H9 (cell line): ENCODE data around the gene PLCZ1. TPM values are rescaled to one million over a fixed set of nuclear protein-coding genes. Genes with fewer than 3 reads are reported as not detected.

Experiments
- DNase-seq: peaks from one replicate; pipeline ENCODE4 v3.0.0-alpha.2; 2017
- H2AFZ ChIP-seq: one replicate; pipeline ENCODE4 v1.6.1; 2013; ENCODE audit warnings: mild to moderate bottlenecking, low read length, control low read depth, moderate library complexity
- H2AK5ac ChIP-seq: 2 replicates; pipeline ENCODE4 v1.6.1; 2013; ENCODE audit warnings: low read length, control low read depth, mixed read lengths; ENCODE audit not compliant: insufficient read length
- H2BK120ac ChIP-seq: one replicate; pipeline ENCODE4 v1.6.1; 2013; ENCODE audit warnings: low read depth, mild to moderate bottlenecking, low read length, control low read depth, inconsistent platforms; ENCODE audit not compliant: poor library complexity, severe bottlenecking
- H2BK12ac ChIP-seq: 2 replicates; pipeline ENCODE4 v1.6.1; 2013; ENCODE audit warnings: low read length, control low read depth, mixed read lengths, low read depth; ENCODE audit not compliant: insufficient read length
- H2BK15ac ChIP-seq: 2 replicates; pipeline ENCODE4 v1.6.1; 2013; ENCODE audit warnings: low read depth, low read length, control low read depth
- H2BK20ac ChIP-seq: one replicate; pipeline ENCODE4 v1.6.1; 2013; ENCODE audit warnings: low read depth, mild to moderate bottlenecking, low read length, control low read depth, inconsistent platforms; ENCODE audit not compliant: poor library complexity, severe bottlenecking
- H2BK5ac ChIP-seq: 2 replicates; pipeline ENCODE4 v1.6.1; 2013; ENCODE audit warnings: low read length, control low read depth, mixed read lengths; ENCODE audit not compliant: insufficient read length
- H3K14ac ChIP-seq: 2 replicates; pipeline ENCODE4 v1.6.1; 2013; ENCODE audit warnings: low read length, control low read depth; ENCODE audit not compliant: insufficient read depth
- H3K18ac ChIP-seq: 2 replicates; pipeline ENCODE4 v1.6.1; 2013; ENCODE audit warnings: low read depth, mild to moderate bottlenecking, mixed read lengths, low read length, control low read depth; ENCODE audit not compliant: insufficient read length
- H3K23ac ChIP-seq: 2 replicates; pipeline ENCODE4 v1.6.1; 2013; ENCODE audit warnings: low read length, control low read depth, mixed read lengths, low read depth; ENCODE audit not compliant: insufficient read length
- H3K23me2 ChIP-seq: 2 replicates; pipeline ENCODE4 v1.6.1; 2013; ENCODE audit warnings: low read depth, mild to moderate bottlenecking, mixed read lengths, low read length, control low read depth; ENCODE audit not compliant: insufficient read length, poor library complexity, severe bottlenecking
- H3K27ac ChIP-seq: 2 replicates; pipeline ENCODE4 v1.5.1; 2013; ENCODE audit warnings: low read length, control low read depth, mixed read lengths, low read depth; ENCODE audit not compliant: insufficient read length
- H3K27me3 ChIP-seq: 2 replicates; pipeline ENCODE4 v1.6.1; 2013; ENCODE audit warnings: low read length, control low read depth, inconsistent platforms; ENCODE audit not compliant: insufficient read depth
- H3K4ac ChIP-seq: 2 replicates; pipeline ENCODE4 v1.6.1; 2013; ENCODE audit warnings: low read depth, mild to moderate bottlenecking, control low read depth, inconsistent platforms, low read length, moderate library complexity
- H3K4me1 ChIP-seq: 2 replicates; pipeline ENCODE4 v1.6.1; 2013; ENCODE audit warnings: low read length, control low read depth, inconsistent platforms; ENCODE audit not compliant: insufficient read depth
- H3K4me2 ChIP-seq: 2 replicates; pipeline ENCODE4 v1.6.1; 2013; ENCODE audit warnings: low read length, control low read depth, mixed read lengths; ENCODE audit not compliant: insufficient read length, insufficient read depth
- H3K56ac ChIP-seq: 2 replicates; pipeline ENCODE4 v1.6.1; 2013; ENCODE audit warnings: low read depth, mild to moderate bottlenecking, mixed read lengths, low read length, control low read depth; ENCODE audit not compliant: insufficient read length
- H3K79me1 ChIP-seq: 2 replicates; pipeline ENCODE4 v1.6.1; 2013; ENCODE audit warnings: low read depth, mild to moderate bottlenecking, moderate library complexity, low read length, control low read depth, inconsistent platforms; ENCODE audit not compliant: insufficient read depth, poor library complexity, severe bottlenecking
- H3K79me2 ChIP-seq: 2 replicates; pipeline ENCODE4 v1.6.1; 2013; ENCODE audit warnings: low read length, control low read depth, inconsistent platforms; ENCODE audit not compliant: insufficient read depth
- H3K9ac ChIP-seq: 2 replicates; pipeline ENCODE4 v1.6.1; 2013; ENCODE audit warnings: low read length, control low read depth, mixed read lengths; ENCODE audit not compliant: insufficient read length; ENCODE audit errors: extremely low read depth
- H3K9me3 ChIP-seq: one replicate; pipeline ENCODE4 v1.6.1; 2013; ENCODE audit warnings: low read depth, low read length, inconsistent platforms; ENCODE audit not compliant: control insufficient read depth
- H3T11ph ChIP-seq: one replicate; pipeline ENCODE4 v1.6.1; 2013; ENCODE audit warnings: mild to moderate bottlenecking, low read length, control low read depth, inconsistent platforms
- H4K20me1 ChIP-seq: one replicate; pipeline ENCODE4 v1.6.1; 2013; ENCODE audit not compliant: control insufficient read depth, insufficient read length, insufficient read depth
- H4K5ac ChIP-seq: 2 replicates; pipeline ENCODE4 v1.6.1; 2013; ENCODE audit warnings: low read depth, mild to moderate bottlenecking, mixed read lengths, low read length, control low read depth; ENCODE audit not compliant: insufficient read length
- H4K8ac ChIP-seq: replicated peaks from 2 replicates; pipeline ENCODE4 v1.6.1; 2013; ENCODE audit warnings: low read length, control low read depth, mixed read lengths, low read depth; ENCODE audit not compliant: insufficient read length
- H4K91ac ChIP-seq: 2 replicates; pipeline ENCODE4 v1.6.1; 2013; ENCODE audit warnings: low read depth, mild to moderate bottlenecking, moderate library complexity, mixed read lengths, low read length, control low read depth; ENCODE audit not compliant: insufficient read length
- H3K27ac Mint-ChIP-seq, 3 experiments: 2 replicates in 2 of 3; 3 replicates in 1 of 3; pipeline ENCODE4 v1.8.0; 2020 to 2021; ENCODE audit warnings: mixed read lengths in 3 of 3, mild to moderate bottlenecking in 1 of 3, moderate library complexity in 1 of 3
- H3K27me3 Mint-ChIP-seq: 2 replicates; pipeline ENCODE4 v1.8.0; 2021; ENCODE audit warnings: low read depth, mild to moderate bottlenecking, moderate library complexity, mixed read lengths
- H3K36me3 Mint-ChIP-seq, 3 experiments: 2 replicates in 2 of 3; 3 replicates in 1 of 3; pipeline ENCODE4 v1.8.0; 2020 to 2021; ENCODE audit warnings: low read depth in 3 of 3, mixed read lengths in 3 of 3; ENCODE audit not compliant: insufficient read depth in 1 of 3
- H3K4me1 Mint-ChIP-seq, 2 experiments: 2 replicates each; pipeline ENCODE4 v1.8.0; 2020; ENCODE audit warnings: mixed read lengths in 2 of 2
- H3K4me3 Mint-ChIP-seq, 2 experiments: 2 replicates in 1 of 2; 3 replicates in 1 of 2; pipeline ENCODE4 v1.8.0; 2020 to 2021; ENCODE audit warnings: mild to moderate bottlenecking in 2 of 2, mixed read lengths in 2 of 2, moderate library complexity in 1 of 2
- H3K9me3 Mint-ChIP-seq, 2 experiments: 2 replicates in 1 of 2; 3 replicates in 1 of 2; pipeline ENCODE4 v1.8.0; 2020; ENCODE audit warnings: mild to moderate bottlenecking in 2 of 2, mixed read lengths in 2 of 2, moderate library complexity in 1 of 2
- total RNA-seq: library from RNA; stranded (reverse); gene quantifications from 2 replicates; pipeline ENCODE4 v1.2.1, GENCODE V29; 2021
- TF ChIP-seq, protein P1 (sequence below): fragments of 200-600 bp; sonication (generic); conservative IDR thresholded peaks from 3 replicates; pipeline ENCODE4 v1.8.0; 2021; ENCODE audit warnings: antibody characterized with exemption, mild to moderate bottlenecking

PLCZ1 gene
- total RNA-seq, 1 experiment from 2014 or later, result not detected

DNA sequence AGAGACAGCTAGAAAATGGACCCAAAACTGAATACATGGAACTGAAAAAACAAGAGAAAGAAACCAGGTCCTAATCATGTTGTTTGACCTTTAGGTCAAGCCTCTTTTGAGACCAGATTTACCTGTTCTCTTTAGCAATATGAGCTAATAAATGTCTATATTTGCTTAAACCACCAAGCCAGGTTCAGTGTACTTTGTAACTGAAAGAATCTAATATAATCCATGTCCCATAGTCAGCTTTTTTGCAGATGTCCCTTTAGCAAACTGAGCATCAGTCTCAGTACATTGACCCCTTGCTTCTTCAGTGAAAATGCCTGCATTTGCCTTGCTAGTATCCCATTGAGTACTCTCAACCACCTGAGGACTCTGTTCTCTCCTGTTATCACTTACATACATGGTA, 61.7 kb downstream of the PLCZ1 start:
- Histone ChIP-seq H3K23me2 (no peaks in the 10 kb centered on the region), H3K18ac (no peak overlapping the region), H3K23ac (no peak overlapping the region), H3K56ac (no peak overlapping the region), H3K79me2 (no peaks in the 10 kb centered on the region), H3K4me2 (no peak overlapping the region), H3K9me3 (no peaks in the 10 kb centered on the region), H3K27ac (no peak overlapping the region), H2BK120ac (no peak overlapping the region), H4K20me1 (no peaks in the 10 kb centered on the region), H3K9ac (no peak overlapping the region), H2BK5ac (no peak overlapping the region), H3K4me1 (no peaks in the 10 kb centered on the region), H2AK5ac (no peak overlapping the region), H4K91ac (no peak overlapping the region), H3K27me3 (no peaks in the 10 kb centered on the region), H3K14ac (no peak overlapping the region), H3K4ac (no peak overlapping the region), H2BK15ac (no peak overlapping the region), H3T11ph (no peak overlapping the region), H2AFZ (no peak overlapping the region), H4K5ac (no peak overlapping the region), H2BK12ac (no peak overlapping the region), H4K8ac (no peak overlapping the region), H2BK20ac (no peak overlapping the region), H3K79me1 (no peaks in the 10 kb centered on the region)
- DNase-seq, result no peak
- no peak overlapping the region for H3K4me3 Mint-ChIP-seq
- TF ChIP-seq, protein P1, sequence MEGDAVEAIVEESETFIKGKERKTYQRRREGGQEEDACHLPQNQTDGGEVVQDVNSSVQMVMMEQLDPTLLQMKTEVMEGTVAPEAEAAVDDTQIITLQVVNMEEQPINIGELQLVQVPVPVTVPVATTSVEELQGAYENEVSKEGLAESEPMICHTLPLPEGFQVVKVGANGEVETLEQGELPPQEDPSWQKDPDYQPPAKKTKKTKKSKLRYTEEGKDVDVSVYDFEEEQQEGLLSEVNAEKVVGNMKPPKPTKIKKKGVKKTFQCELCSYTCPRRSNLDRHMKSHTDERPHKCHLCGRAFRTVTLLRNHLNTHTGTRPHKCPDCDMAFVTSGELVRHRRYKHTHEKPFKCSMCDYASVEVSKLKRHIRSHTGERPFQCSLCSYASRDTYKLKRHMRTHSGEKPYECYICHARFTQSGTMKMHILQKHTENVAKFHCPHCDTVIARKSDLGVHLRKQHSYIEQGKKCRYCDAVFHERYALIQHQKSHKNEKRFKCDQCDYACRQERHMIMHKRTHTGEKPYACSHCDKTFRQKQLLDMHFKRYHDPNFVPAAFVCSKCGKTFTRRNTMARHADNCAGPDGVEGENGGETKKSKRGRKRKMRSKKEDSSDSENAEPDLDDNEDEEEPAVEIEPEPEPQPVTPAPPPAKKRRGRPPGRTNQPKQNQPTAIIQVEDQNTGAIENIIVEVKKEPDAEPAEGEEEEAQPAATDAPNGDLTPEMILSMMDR, result no peak
- H3K27ac Mint-ChIP-seq, result no peak overlapping the region
- H3K9me3 Mint-ChIP-seq, result no peaks in the 10 kb centered on the region
- H3K36me3 Mint-ChIP-seq, result peaks cover 0 to 1% (median 0%) of the 10 kb centered on the region in 3 experiments; a peak in 1 of 7 replicates
- peaks cover 5 to 15% of the 10 kb centered on the region in 2 experiments; a peak in 3 of 4 replicates for H3K4me1 Mint-ChIP-seq
- peaks cover 8% of the 10 kb centered on the region; the same call in 1 of the 2 replicates for H3K27me3 Mint-ChIP-seq
